ENCODE data around the gene PRB4.
"Not testable (repeated sequence)": the region's sequence is repeated elsewhere in the genome, so short reads cannot be mapped to it uniquely, and the experiment has no call there.

PRB4 gene

DNA sequence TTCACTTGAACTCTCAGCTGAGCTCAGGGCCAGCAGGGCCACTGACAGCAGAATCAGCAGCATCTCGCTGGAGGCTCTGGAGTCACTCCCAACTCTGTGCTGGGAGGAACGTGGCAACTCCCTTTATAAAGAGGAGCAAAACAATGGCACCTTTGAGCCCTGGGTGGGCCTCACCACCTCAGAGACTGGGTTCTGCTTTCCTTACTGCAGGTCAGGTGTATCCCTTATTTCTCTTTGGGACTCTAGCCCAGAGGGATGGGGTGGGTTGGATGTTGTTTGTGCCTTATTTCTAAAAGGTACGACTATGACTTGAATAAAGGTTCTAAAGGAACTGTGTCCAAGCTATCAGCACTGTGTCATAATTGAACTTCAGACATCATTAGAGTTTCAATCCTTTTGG, at the start of gene PRB4:
PRB4 (minus strand) TSS at position 101 of the 400 bp plus-strand sequence; CDS start at position 63, 38 bp downstream.
- H3K27me3 ChIP-seq: no peaks in the 10 kb centered on the region
- no peak within 1 kb of the TSS for H3K27ac ChIP-seq
- H3K36me3 ChIP-seq: no peaks in the 10 kb centered on the region
- H3K4me1 ChIP-seq (ENCODE audit: control insufficient read depth in 1 of 2, insufficient read depth in 1 of 2, low read depth in 1 of 2, low read length in 1 of 2): no peaks in the 10 kb centered on the region
- H3K4me3 ChIP-seq (ENCODE audit: low read depth in 1 of 2, low read length in 1 of 2): no peak within 1 kb of the TSS
- no peaks in the 10 kb centered on the region for H3K9me3 ChIP-seq
- TF ChIP-seq, protein P1, sequence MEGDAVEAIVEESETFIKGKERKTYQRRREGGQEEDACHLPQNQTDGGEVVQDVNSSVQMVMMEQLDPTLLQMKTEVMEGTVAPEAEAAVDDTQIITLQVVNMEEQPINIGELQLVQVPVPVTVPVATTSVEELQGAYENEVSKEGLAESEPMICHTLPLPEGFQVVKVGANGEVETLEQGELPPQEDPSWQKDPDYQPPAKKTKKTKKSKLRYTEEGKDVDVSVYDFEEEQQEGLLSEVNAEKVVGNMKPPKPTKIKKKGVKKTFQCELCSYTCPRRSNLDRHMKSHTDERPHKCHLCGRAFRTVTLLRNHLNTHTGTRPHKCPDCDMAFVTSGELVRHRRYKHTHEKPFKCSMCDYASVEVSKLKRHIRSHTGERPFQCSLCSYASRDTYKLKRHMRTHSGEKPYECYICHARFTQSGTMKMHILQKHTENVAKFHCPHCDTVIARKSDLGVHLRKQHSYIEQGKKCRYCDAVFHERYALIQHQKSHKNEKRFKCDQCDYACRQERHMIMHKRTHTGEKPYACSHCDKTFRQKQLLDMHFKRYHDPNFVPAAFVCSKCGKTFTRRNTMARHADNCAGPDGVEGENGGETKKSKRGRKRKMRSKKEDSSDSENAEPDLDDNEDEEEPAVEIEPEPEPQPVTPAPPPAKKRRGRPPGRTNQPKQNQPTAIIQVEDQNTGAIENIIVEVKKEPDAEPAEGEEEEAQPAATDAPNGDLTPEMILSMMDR (IDR thresholded peaks at IDR 0.05): no peak

DNA sequence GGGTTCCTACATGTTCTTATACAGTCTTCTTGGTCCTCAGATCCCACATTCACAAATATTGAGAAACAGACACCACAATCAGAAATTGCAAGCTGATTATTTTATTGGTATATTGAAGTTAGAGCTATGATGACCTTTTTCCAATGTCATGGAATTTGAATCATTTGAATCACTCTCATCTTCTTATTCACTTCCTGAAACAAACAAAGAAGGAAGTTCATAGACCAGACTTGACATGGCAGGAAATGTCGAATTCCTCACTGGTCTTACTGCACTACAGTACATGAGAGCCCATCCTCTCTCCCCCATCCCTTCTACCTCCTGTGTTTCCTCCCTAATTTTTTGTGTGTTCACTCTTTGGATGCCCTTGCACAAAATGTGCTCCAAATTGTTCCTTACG, 41.5 kb upstream of the PRB4 start:
- H3K4me3 ChIP-seq (ENCODE audit: low read depth in 1 of 2, low read length in 1 of 2); H3K27ac ChIP-seq; H3K4me1 ChIP-seq (ENCODE audit: control insufficient read depth in 1 of 2, insufficient read depth in 1 of 2, low read depth in 1 of 2, low read length in 1 of 2); H3K9me3 ChIP-seq; H3K36me3 ChIP-seq: not testable (repeated sequence)
- H3K27me3 ChIP-seq: peaks cover 11% of the 10 kb centered on the region

DNA sequence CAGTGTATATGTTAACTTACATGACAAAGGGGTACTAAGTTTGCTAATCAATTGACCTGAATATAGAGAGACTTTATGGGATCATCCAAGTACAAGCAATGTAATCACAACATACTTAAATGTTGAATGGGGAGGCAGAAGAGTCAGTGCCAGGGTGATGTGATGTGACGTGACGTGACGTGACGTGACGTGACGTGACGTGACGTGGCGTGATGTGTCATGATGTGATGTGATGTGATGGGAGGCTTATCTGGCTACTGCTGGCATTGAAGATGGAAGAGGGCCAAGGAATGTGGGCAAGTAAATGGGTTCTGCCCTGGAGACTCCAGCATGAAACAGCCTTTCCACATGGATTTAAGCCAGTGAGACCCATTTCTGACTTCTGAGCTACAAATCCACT, 38.2 kb upstream of the PRB4 start:
- Histone ChIP-seq H3K27ac (no peak overlapping the region), H3K4me3 (ENCODE audit: low read depth in 1 of 2, low read length in 1 of 2) (no peak overlapping the region), H3K36me3 (no peaks in the 10 kb centered on the region), H3K27me3 (no peaks in the 10 kb centered on the region), H3K4me1 (ENCODE audit: control insufficient read depth in 1 of 2, insufficient read depth in 1 of 2, low read depth in 1 of 2, low read length in 1 of 2) (no peaks in the 10 kb centered on the region), H3K9me3 (no peaks in the 10 kb centered on the region)
- TF ChIP-seq, protein P1 (IDR thresholded peaks at IDR 0.05): no peak

DNA sequence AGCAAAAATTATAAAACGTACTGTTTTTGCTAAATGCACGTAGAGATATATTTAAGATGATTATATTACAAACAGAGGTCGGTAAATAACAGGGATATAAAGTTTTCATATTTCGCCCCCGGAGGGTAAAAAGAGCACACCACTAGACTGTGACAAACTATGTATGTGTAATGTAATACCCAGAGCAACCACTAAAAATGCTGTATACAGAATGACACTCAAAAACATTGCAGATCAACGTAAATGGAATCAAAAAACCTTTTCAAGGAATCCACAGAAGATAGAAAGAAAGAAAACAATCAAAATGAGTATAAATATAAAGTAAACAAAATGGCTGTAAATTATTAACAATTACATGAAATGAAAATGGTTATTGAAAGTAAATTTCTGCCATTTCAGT, 37.6 kb upstream of the PRB4 start:
- no peaks in the 10 kb centered on the region for H3K9me3 ChIP-seq
- H3K27me3 ChIP-seq: no peaks in the 10 kb centered on the region
- no peak overlapping the region for H3K4me3 ChIP-seq (ENCODE audit: low read depth in 1 of 2, low read length in 1 of 2)
- TF ChIP-seq, protein P1 (IDR thresholded peaks at IDR 0.05): no peak
- H3K4me1 ChIP-seq (ENCODE audit: control insufficient read depth in 1 of 2, insufficient read depth in 1 of 2, low read depth in 1 of 2, low read length in 1 of 2): no peaks in the 10 kb centered on the region
- H3K36me3 ChIP-seq: no peaks in the 10 kb centered on the region
- no peak overlapping the region for H3K27ac ChIP-seq

DNA sequence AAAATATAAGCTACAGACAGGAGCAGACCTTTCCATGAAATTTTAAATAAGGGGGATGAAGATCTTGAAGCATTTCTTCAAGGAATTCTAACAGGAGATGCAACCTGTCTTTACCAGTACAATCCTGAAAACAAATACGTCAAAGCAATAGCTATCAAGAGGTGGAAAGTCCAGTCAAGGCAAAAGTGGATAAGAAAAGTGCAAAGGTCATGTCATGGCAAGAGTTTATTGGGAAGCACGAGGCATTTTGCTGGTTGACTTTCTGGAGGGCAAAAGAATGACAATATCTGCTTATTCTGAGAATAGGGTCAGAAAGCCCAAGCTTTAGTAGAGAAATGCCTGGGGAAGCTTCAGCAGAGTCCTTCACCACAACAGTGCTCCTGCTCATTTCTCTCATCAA, 34.3 kb upstream of the PRB4 start:
- H3K27me3 ChIP-seq: no peaks in the 10 kb centered on the region
- TF ChIP-seq, protein P1 (IDR thresholded peaks at IDR 0.05): no peak
- no peaks in the 10 kb centered on the region for H3K4me1 ChIP-seq (ENCODE audit: control insufficient read depth in 1 of 2, insufficient read depth in 1 of 2, low read depth in 1 of 2, low read length in 1 of 2)
- no peaks in the 10 kb centered on the region for H3K9me3 ChIP-seq
- H3K27ac ChIP-seq: no peak overlapping the region
- no peak overlapping the region for H3K4me3 ChIP-seq (ENCODE audit: low read depth in 1 of 2, low read length in 1 of 2)
- H3K36me3 ChIP-seq: no peaks in the 10 kb centered on the region

DNA sequence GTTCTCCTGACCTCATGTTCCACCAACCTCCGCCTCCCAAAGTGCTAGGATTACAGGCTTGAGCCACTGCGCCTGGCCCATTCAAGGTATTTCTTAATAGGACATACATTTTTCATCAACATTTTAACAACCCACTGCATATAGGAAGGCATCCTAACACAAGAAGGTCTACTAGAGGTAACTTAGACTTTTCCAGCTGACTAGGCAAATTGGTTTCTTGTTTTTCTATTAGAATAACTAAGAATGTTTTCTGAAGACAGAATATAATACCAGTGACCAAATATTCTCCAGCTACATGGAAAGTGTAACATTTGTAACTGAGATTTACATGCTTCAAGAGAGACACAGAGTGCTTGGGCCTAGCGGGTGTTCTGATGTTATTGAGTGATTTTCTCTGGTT, 14.2 kb upstream of the PRB4 start:
- TF ChIP-seq, protein P1 (IDR thresholded peaks at IDR 0.05): no peak
- Histone ChIP-seq H3K27ac (no peak overlapping the region), H3K4me1 (ENCODE audit: control insufficient read depth in 1 of 2, insufficient read depth in 1 of 2, low read depth in 1 of 2, low read length in 1 of 2) (no peaks in the 10 kb centered on the region), H3K27me3 (no peaks in the 10 kb centered on the region), H3K36me3 (no peaks in the 10 kb centered on the region), H3K4me3 (ENCODE audit: low read depth in 1 of 2, low read length in 1 of 2) (no peak overlapping the region), H3K9me3 (no peaks in the 10 kb centered on the region)

Data from neutrophil (primary cell).